Liver (tissue), 3 donors: ENCODE measurements around the gene DRAXIN.

Experiments
- EGR1 ChIP-seq, 2 donors: IDR thresholded peaks; 2 replicates each; pipeline ENCODE4 v1.6.1; 2016 to 2018; ENCODE audit warnings: antibody characterized with exemption in 2 of 2, low read depth in 2 of 2
- GABPA ChIP-seq, 2 donors: IDR thresholded peaks in 1 of 2; conservative IDR thresholded peaks in 1 of 2; 2 replicates each; pipeline ENCODE4 v1.6.1; 2016; ENCODE audit warnings: antibody characterized with exemption in 2 of 2, mild to moderate bottlenecking in 1 of 2, moderate library complexity in 1 of 2
- HNF4A ChIP-seq, 2 donors: conservative IDR thresholded peaks; 2 replicates each; pipeline ENCODE4 v1.6.1; 2016; ENCODE audit warnings: antibody characterized with exemption in 2 of 2, mild to moderate bottlenecking in 2 of 2
- HNF4G ChIP-seq: IDR thresholded peaks from 2 replicates; pipeline ENCODE4 v1.6.1; 2016; ENCODE audit warnings: antibody characterized with exemption
- JUND ChIP-seq, 2 donors: IDR thresholded peaks; 2 replicates each; pipeline ENCODE4 v1.6.1; 2016; ENCODE audit warnings: antibody characterized with exemption in 2 of 2
- NR2F2 ChIP-seq: IDR thresholded peaks from 2 replicates; pipeline ENCODE4 v1.6.1; 2016; ENCODE audit warnings: antibody characterized with exemption
- RAD21 ChIP-seq, 2 donors: IDR thresholded peaks; 2 replicates each; pipeline ENCODE4 v1.6.1; 2016; ENCODE audit warnings: antibody characterized with exemption in 2 of 2, mild to moderate bottlenecking in 2 of 2
- RXRA ChIP-seq, 2 donors: IDR thresholded peaks; 2 replicates each; pipeline ENCODE4 v1.6.1; 2017 to 2018; ENCODE audit warnings: antibody characterized with exemption in 2 of 2, mild to moderate bottlenecking in 1 of 2
- SP1 ChIP-seq: IDR thresholded peaks from 2 replicates; pipeline ENCODE4 v1.6.1; 2018; ENCODE audit warnings: antibody characterized with exemption, mild to moderate bottlenecking
- TAF1 ChIP-seq: conservative IDR thresholded peaks from 2 replicates; pipeline ENCODE4 v1.6.1; 2016; ENCODE audit warnings: antibody characterized with exemption, mild to moderate bottlenecking
- TF ChIP-seq, protein P1 (sequence below): fragments of 150-350 bp; IDR thresholded peaks from 2 replicates; pipeline ENCODE4 v1.5.1; 2017; ENCODE audit warnings: improper control_type of control experiment, low read depth, low read length; ENCODE audit not compliant: missing input control
- TF ChIP-seq, protein P2 (sequence below): IDR thresholded peaks from 2 replicates; pipeline ENCODE4 v1.6.1; 2016; ENCODE audit warnings: antibody characterized with exemption
- TF ChIP-seq, protein P3 (sequence below): IDR thresholded peaks from 2 replicates; pipeline ENCODE4 v1.6.1; 2016; ENCODE audit warnings: antibody characterized with exemption, mild to moderate bottlenecking
- TF ChIP-seq, protein P4 (sequence below): IDR thresholded peaks from 2 replicates; pipeline ENCODE4 v1.6.1; 2016; ENCODE audit warnings: antibody characterized with exemption
- donor health status: healthy.
- donor health status: healthy.

DNA sequence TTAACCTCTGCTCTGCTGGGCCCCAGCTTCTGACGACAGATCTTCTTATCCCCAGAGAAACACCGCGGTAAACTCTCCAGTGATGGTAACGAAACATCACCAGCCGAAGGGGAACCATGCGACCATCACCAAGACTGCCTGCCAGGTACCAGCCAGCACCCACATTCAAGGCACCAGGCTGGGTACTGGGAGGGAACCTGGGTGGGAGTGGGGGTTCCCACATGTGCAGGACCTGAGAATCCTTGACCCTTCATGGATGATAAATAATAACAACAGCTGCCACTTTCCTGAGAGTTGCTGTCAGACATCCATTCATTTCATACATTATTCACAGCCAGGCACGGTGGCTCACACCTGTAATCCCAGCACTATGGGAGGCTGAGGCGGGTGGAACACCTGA is 20.8 kb downstream of the DRAXIN start:
- TF ChIP-seq RAD21 (IDR thresholded peaks at IDR 0.05), result no peak
- TF ChIP-seq SP1, result no peak
- TF ChIP-seq, protein P1, sequence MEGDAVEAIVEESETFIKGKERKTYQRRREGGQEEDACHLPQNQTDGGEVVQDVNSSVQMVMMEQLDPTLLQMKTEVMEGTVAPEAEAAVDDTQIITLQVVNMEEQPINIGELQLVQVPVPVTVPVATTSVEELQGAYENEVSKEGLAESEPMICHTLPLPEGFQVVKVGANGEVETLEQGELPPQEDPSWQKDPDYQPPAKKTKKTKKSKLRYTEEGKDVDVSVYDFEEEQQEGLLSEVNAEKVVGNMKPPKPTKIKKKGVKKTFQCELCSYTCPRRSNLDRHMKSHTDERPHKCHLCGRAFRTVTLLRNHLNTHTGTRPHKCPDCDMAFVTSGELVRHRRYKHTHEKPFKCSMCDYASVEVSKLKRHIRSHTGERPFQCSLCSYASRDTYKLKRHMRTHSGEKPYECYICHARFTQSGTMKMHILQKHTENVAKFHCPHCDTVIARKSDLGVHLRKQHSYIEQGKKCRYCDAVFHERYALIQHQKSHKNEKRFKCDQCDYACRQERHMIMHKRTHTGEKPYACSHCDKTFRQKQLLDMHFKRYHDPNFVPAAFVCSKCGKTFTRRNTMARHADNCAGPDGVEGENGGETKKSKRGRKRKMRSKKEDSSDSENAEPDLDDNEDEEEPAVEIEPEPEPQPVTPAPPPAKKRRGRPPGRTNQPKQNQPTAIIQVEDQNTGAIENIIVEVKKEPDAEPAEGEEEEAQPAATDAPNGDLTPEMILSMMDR, result no peak
- TF ChIP-seq EGR1 (IDR thresholded peaks at IDR 0.05; ENCODE audit: low read depth in 2 of 2), result no peak
- TF ChIP-seq, protein P2, sequence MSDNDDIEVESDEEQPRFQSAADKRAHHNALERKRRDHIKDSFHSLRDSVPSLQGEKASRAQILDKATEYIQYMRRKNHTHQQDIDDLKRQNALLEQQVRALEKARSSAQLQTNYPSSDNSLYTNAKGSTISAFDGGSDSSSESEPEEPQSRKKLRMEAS, result no peak
- TF ChIP-seq HNF4A (conservative IDR thresholded peaks at IDR 0.05), result no peak
- TF ChIP-seq, protein P3, sequence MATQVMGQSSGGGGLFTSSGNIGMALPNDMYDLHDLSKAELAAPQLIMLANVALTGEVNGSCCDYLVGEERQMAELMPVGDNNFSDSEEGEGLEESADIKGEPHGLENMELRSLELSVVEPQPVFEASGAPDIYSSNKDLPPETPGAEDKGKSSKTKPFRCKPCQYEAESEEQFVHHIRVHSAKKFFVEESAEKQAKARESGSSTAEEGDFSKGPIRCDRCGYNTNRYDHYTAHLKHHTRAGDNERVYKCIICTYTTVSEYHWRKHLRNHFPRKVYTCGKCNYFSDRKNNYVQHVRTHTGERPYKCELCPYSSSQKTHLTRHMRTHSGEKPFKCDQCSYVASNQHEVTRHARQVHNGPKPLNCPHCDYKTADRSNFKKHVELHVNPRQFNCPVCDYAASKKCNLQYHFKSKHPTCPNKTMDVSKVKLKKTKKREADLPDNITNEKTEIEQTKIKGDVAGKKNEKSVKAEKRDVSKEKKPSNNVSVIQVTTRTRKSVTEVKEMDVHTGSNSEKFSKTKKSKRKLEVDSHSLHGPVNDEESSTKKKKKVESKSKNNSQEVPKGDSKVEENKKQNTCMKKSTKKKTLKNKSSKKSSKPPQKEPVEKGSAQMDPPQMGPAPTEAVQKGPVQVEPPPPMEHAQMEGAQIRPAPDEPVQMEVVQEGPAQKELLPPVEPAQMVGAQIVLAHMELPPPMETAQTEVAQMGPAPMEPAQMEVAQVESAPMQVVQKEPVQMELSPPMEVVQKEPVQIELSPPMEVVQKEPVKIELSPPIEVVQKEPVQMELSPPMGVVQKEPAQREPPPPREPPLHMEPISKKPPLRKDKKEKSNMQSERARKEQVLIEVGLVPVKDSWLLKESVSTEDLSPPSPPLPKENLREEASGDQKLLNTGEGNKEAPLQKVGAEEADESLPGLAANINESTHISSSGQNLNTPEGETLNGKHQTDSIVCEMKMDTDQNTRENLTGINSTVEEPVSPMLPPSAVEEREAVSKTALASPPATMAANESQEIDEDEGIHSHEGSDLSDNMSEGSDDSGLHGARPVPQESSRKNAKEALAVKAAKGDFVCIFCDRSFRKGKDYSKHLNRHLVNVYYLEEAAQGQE, result no peak
- no peak for TF ChIP-seq RXRA (IDR thresholded peaks at IDR 0.05)
- TF ChIP-seq HNF4G, result no peak
- TF ChIP-seq JUND (IDR thresholded peaks at IDR 0.05), result no peak
- no peak for TF ChIP-seq TAF1
- TF ChIP-seq, protein P4, sequence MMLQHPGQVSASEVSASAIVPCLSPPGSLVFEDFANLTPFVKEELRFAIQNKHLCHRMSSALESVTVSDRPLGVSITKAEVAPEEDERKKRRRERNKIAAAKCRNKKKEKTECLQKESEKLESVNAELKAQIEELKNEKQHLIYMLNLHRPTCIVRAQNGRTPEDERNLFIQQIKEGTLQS, result no peak
- TF ChIP-seq NR2F2, result no peak
- TF ChIP-seq GABPA (IDR thresholded peaks at IDR 0.05 in 1 of 2, conservative IDR thresholded peaks at IDR 0.05 in 1 of 2), result no peak
